GM06990 (cell line): Measurements from ENCODE around the gene FBXO42.

ENCODE experiments used
- DNase-seq: peaks from one replicate; pipeline ENCODE4 v3.0.0-alpha.2; 2011; ENCODE audit not compliant: insufficient read length; ENCODE audit errors: extremely low read depth
- H3K27me3 ChIP-seq: replicated peaks from 2 replicates; pipeline ENCODE4 v1.6.0; 2011; ENCODE audit warnings: low read length; ENCODE audit not compliant: control insufficient read depth, insufficient read depth
- H3K36me3 ChIP-seq: 2 replicates; pipeline ENCODE4 v1.5.1; 2011; ENCODE audit warnings: low read length; ENCODE audit not compliant: control insufficient read depth, insufficient read depth
- H3K4me3 ChIP-seq: replicated peaks from 2 replicates; pipeline ENCODE4 v1.5.1; 2011; ENCODE audit warnings: low read depth, mild to moderate bottlenecking, control low read depth, low read length
- TF ChIP-seq, protein P1 (sequence below): IDR thresholded peaks from 2 replicates; pipeline ENCODE4 v1.5.1; 2011; ENCODE audit warnings: low read length, control low read depth, mild to moderate bottlenecking, inconsistent platforms; ENCODE audit not compliant: insufficient read depth, poor library complexity, severe bottlenecking

FBXO42 gene

GRCh38 chr1:16239972-16240491 lies 112.2 kb downstream of the FBXO42 start:
- Histone ChIP-seq H3K36me3 (no peaks in the 10 kb centered on the region), H3K27me3 (no peaks in the 10 kb centered on the region), H3K4me3 (no peak overlapping the region)
- DNase-seq = no peak
- TF ChIP-seq, protein P1, sequence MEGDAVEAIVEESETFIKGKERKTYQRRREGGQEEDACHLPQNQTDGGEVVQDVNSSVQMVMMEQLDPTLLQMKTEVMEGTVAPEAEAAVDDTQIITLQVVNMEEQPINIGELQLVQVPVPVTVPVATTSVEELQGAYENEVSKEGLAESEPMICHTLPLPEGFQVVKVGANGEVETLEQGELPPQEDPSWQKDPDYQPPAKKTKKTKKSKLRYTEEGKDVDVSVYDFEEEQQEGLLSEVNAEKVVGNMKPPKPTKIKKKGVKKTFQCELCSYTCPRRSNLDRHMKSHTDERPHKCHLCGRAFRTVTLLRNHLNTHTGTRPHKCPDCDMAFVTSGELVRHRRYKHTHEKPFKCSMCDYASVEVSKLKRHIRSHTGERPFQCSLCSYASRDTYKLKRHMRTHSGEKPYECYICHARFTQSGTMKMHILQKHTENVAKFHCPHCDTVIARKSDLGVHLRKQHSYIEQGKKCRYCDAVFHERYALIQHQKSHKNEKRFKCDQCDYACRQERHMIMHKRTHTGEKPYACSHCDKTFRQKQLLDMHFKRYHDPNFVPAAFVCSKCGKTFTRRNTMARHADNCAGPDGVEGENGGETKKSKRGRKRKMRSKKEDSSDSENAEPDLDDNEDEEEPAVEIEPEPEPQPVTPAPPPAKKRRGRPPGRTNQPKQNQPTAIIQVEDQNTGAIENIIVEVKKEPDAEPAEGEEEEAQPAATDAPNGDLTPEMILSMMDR = no peak

GRCh38 chr1:16237343-16237830 lies 114.9 kb downstream of the FBXO42 start:
- DNase-seq = no peak
- Histone ChIP-seq H3K27me3 (no peaks in the 10 kb centered on the region), H3K36me3 (no peaks in the 10 kb centered on the region), H3K4me3 (peak overlapping the region; percentile 47)
- TF ChIP-seq, protein P1 = no peak

DNA sequence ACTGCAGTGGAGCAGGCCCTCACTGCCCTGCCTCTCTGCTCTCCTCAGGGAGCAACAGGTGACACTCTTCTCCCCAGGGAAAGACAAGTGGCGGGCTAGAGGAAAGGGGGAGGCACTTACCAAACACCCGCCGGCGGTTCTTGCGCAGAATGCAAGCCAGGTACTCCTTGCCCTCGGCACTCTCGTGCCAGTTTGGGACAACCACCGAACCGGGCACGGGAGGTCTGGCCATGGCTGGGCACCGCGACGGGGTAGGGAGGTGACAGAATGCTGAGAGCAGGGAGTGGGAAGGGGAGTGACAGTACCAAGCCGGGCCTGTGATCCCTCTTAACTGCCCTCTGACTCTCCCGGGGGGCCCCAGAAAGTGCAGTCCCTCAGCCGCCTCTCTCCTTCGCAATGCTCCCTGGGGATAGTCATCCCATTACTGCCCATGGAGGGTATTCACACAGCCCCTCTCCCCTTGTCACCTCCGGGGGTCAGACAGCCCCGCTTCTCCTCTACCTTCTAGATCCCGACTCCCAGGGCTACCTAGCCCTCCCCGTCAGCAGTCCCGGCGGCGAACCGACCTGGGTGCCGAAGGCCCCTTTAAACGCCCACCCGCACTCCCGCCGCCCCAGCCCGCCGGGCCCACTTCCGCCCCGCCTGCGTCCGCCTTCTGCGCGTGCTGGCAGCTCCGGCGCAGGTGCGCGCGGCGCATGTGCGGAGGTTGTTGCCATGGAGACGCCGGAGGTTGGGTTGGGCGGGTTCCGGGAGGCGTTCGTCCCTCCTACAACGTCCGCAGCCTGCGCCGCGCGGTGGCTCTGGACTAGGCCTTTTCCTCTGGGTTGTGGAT lies 115.6 kb downstream of the FBXO42 start, which contains the start of gene CPLANE2:
Gene CPLANE2 (minus strand): TSS at position 673 of the 832 bp plus-strand sequence. CDS start 441 bp downstream, at position 232.
- TF ChIP-seq, protein P1 = no peak
- Histone ChIP-seq H3K4me3 (peak within 1 kb of the TSS; percentile 77), H3K36me3 (no peaks in the 10 kb centered on the region)

GRCh38 chr1:16235944-16236510 lies 116.3 kb downstream of the FBXO42 start:
- TF ChIP-seq, protein P1 = peak; percentile 40
- H3K4me3 ChIP-seq = peak overlapping the region; percentile 77
- H3K27me3 ChIP-seq = no peaks in the 10 kb centered on the region
- H3K36me3 ChIP-seq = no peaks in the 10 kb centered on the region
- DNase-seq = no peak

More for the DNA sequence above, 115.6 kb downstream of the FBXO42 start, which contains the start of gene CPLANE2:
- peak; percentile 95 for DNase-seq
- H3K27me3 ChIP-seq = no peaks in the 10 kb centered on the region

GRCh38 chr1:16235347-16235746 lies 116.9 kb downstream of the FBXO42 start:
- H3K27me3 ChIP-seq = no peaks in the 10 kb centered on the region
- DNase-seq = no peak
- no peaks in the 10 kb centered on the region for H3K36me3 ChIP-seq
- H3K4me3 ChIP-seq = no peak overlapping the region
- TF ChIP-seq, protein P1 = no peak
